ENCODE measurements around the gene LINC01488. TPM values are rescaled to one million over a fixed set of nuclear protein-coding genes. Genes with fewer than 3 reads are reported as not detected.

The LINC01488 gene
- total RNA-seq, 6 donors from 2014 or later, result not detected

GRCh38 chr11:69492201-69492991, 10.9 kb downstream of the LINC01488 start:
- Histone ChIP-seq H3K36me3 (no peaks in the 10 kb centered on the region), H3K27ac (no peak overlapping the region), H3K4me1 (peaks cover 24 to 36% (median 29%) of the 10 kb centered on the region in 4 donors), H3K27me3 (no peaks in the 10 kb centered on the region), H3K4me3 (no peak overlapping the region), H3K9me3 (no peaks in the 10 kb centered on the region)
- WGBS, 2 donors, result 91 to 92% methylated on average over 16 to 27 of the region's 27 CpGs
- DNase-seq, result peak in 1 of 2 donors; percentile 38
- TF ChIP-seq EP300 (IDR thresholded peaks at IDR 0.05) (no peak), CTCF (IDR thresholded peaks at IDR 0.05) (no peak), POLR2AphosphoS5 (IDR thresholded peaks at IDR 0.05) (no peak), POLR2A (IDR thresholded peaks at IDR 0.05) (no peak)
- ATAC-seq (ENCODE audit: low FRiP score in 2 of 2), result no peak

GRCh38 chr11:69493931-69494821, 12.7 kb downstream of the LINC01488 start:
- ATAC-seq (ENCODE audit: low FRiP score in 2 of 2) (no peak), DNase-seq (peak in 1 of 2 donors; percentile 47)
- TF ChIP-seq EP300 (IDR thresholded peaks at IDR 0.05), result peak in 1 of 4 donors; percentile 22
- no peak for TF ChIP-seq CTCF (IDR thresholded peaks at IDR 0.05)
- peak in 1 of 2 donors; percentile 54 for TF ChIP-seq POLR2AphosphoS5 (IDR thresholded peaks at IDR 0.05)
- TF ChIP-seq POLR2A (IDR thresholded peaks at IDR 0.05), result no peak
- H3K36me3 ChIP-seq, result no peaks in the 10 kb centered on the region
- H3K4me1 ChIP-seq, result peaks cover 28 to 44% (median 37%) of the 10 kb centered on the region in 4 donors
- no peak overlapping the region for H3K4me3 ChIP-seq
- H3K27ac ChIP-seq, result peak overlapping the region in 1 of 4 donors; percentile 76
- WGBS, 2 donors, result 70 to 80% methylated on average over 23 to 27 of the region's 27 CpGs
- no peaks in the 10 kb centered on the region for H3K9me3 ChIP-seq
- no peaks in the 10 kb centered on the region for H3K27me3 ChIP-seq

GRCh38 chr11:69494851-69495250, 13.4 kb downstream of the LINC01488 start:
- Histone ChIP-seq H3K4me3 (no peak overlapping the region), H3K36me3 (no peaks in the 10 kb centered on the region), H3K4me1 (peaks cover 28 to 44% (median 37%) of the 10 kb centered on the region in 4 donors), H3K9me3 (no peaks in the 10 kb centered on the region), H3K27me3 (no peaks in the 10 kb centered on the region), H3K27ac (peak overlapping the region in 1 of 4 donors; percentile 76)
- no peak for DNase-seq
- WGBS, 2 donors, result 72 to 79% methylated on average over 3 to 7 of the region's 7 CpGs
- no peak for TF ChIP-seq POLR2A (IDR thresholded peaks at IDR 0.05)
- TF ChIP-seq EP300 (IDR thresholded peaks at IDR 0.05), result no peak
- TF ChIP-seq POLR2AphosphoS5 (IDR thresholded peaks at IDR 0.05), result no peak
- TF ChIP-seq CTCF (IDR thresholded peaks at IDR 0.05), result no peak
- ATAC-seq (ENCODE audit: low FRiP score in 2 of 2), result no peak

GRCh38 chr11:69495441-69496201, 14.2 kb downstream of the LINC01488 start:
- DNase-seq (no peak), ATAC-seq (ENCODE audit: low FRiP score in 2 of 2) (no peak)
- Histone ChIP-seq H3K4me3 (no peak overlapping the region), H3K9me3 (no peaks in the 10 kb centered on the region), H3K4me1 (peaks cover 28 to 44% (median 37%) of the 10 kb centered on the region in 4 donors), H3K27me3 (no peaks in the 10 kb centered on the region), H3K27ac (peak overlapping the region in 2 of 4 donors; percentile 63 to 76), H3K36me3 (no peaks in the 10 kb centered on the region)
- 84 to 92% methylated on average over 8 to 12 of the region's 12 CpGs for WGBS, 2 donors
- TF ChIP-seq CTCF (IDR thresholded peaks at IDR 0.05), result no peak
- no peak for TF ChIP-seq POLR2A (IDR thresholded peaks at IDR 0.05)
- no peak for TF ChIP-seq EP300 (IDR thresholded peaks at IDR 0.05)
- TF ChIP-seq POLR2AphosphoS5 (IDR thresholded peaks at IDR 0.05), result no peak

All from upper lobe of left lung (tissue), 6 donors.